ENCODE results near the gene RAB44.
"Not testable (repeated sequence)": the region's sequence is repeated elsewhere in the genome, so short reads cannot be mapped to it uniquely, and the experiment has no call there.

RAB44 gene

DNA sequence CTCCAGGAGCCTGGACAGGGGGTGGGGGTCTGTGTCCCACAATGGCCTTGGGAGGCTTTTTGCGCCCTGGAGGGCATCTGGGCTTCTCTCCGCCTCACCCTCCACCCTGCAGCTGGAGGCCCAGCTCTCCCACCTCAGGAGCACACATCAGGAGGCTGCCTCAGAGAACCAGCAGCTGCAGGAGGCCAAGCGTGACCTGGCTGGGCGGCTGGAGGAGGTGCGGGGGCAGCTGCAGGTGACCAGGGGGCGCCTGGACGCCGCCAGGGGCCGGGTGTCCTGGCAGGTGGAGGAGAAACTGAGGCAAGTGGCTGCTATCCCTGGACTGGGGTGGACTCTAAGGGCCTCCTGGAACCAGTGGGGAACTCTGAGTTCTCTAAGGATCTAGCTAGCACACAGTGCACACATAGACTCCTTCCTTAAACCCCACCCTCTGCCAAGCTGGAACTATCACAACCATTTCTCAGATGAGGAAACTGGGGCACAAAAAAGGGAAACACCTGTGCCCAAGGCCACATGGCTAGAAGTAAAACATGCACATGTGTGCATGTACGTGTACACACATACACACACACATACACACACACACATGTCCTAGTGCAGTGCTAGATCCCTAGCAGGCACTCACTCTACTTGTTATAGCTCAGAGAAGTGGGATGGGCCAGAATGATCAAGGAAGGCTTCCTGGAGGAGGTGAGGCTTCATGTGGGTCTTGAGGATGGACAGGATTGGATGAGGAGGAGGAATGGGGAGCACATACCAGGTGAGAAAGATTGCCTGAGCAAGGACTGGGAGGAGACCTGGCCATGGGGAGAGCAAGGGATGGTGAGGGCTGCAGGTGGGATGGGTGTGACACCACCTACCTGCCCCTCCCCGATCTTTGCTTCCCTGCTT, 22.9 kb downstream of the RAB44 start:
- no peak overlapping the region for H3K4me3 ChIP-seq (ENCODE audit: low read length)
- no peak for TF ChIP-seq ZNF274 (IDR thresholded peaks at IDR 0.05; ENCODE audit: low read depth, low read length)

DNA sequence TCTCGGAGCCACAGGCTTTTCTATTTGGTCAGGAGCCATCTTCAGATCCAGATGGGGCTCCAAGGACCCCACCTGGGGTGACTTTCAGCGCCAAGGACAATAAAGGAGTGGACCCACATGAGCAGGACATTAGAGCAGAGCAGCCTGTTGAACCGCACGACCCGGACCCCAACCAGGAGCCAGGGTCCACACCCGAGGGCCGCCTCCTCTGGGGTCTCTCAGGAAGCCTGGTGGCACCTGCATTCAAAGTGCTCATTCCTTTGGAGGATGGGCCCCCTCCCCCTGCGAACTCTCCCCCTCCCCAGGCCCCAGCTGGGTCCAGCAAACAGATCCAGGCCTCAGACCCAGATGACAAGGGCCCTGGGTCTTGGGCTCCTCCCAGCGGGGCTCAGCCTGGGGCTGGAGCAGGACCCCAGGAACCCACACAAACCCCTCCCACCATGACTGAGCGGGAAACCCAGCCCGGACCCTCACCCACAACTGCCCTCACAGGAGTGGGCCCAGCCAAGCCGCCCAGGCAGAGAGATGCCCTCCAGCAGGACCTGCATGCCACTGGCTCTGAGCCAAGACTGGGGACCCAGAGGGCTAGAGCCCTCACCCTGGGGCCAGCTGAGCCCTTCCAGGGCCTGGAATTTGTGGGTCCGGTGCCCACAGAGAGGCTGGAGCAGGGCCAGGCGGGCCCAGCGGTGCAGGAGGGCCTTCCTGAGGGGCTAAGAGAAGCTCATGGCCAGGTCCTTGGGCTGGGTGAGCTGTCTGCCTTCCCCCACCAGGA, 23.9 kb downstream of the RAB44 start:
- TF ChIP-seq ZNF274 (IDR thresholded peaks at IDR 0.05; ENCODE audit: low read depth, low read length) = no peak
- H3K4me3 ChIP-seq (ENCODE audit: low read length) = no peak overlapping the region

DNA sequence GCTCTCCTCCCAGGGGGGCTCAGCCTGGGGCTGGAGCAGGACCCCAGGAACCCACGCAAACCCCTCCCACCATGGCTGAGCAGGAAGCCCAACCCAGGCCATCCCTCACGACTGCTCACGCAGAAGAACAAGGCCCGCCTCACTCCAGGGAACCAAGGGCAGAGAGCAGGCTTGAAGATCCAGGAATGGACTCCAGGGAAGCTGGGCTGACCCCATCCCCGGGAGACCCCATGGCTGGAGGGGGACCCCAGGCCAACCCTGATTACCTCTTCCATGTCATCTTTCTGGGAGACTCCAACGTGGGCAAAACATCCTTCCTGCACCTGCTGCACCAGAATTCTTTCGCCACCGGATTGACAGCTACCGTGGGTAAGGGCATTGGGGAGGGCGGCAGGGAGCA, 24.7 kb downstream of the RAB44 start:
- no peak overlapping the region for H3K4me3 ChIP-seq (ENCODE audit: low read length)
- TF ChIP-seq ZNF274 (IDR thresholded peaks at IDR 0.05; ENCODE audit: low read depth, low read length) = no peak

DNA sequence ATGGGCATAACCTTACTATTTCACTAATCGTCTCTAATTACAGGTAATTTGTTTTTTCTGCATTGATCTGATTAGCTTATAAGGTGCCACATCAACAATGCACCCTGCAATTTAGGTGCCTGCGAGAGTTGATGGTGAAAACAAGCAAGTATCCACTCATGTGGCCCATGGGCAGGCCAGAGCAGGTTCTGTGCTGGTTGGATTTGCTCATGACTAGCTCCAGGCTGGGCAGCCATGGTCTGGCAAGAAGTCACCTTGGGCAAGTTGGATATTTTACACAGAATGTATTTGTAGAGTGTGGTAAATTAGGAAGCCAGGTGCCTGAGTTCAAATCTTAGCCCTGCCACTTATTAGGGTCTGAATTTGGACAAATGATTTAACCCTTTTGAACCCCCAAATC, 25.3 kb downstream of the RAB44 start:
- H3K4me3 ChIP-seq (ENCODE audit: low read length) = no peak overlapping the region
- no peak for TF ChIP-seq ZNF274 (IDR thresholded peaks at IDR 0.05; ENCODE audit: low read depth, low read length)

DNA sequence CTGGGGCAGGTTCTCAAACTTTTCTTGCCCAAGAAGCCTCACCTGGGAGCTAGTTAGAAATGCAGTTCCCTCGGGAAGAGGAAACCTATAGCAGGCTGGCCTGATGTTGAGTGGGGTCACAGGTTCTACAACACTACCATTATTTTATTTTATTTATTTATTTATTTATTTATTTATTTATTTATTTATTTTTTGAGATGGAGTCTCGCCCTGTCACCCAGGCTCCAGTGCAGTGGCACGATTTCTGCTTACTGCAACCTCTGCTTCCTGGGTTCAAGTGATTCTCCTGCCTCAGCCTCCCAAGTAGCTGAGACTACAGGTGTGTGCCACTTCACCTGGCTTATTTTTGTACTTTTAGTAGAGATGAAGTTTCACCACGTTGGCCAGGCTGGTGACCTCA, 26.4 kb downstream of the RAB44 start:
- not testable (repeated sequence) for H3K4me3 ChIP-seq (ENCODE audit: low read length)

DNA sequence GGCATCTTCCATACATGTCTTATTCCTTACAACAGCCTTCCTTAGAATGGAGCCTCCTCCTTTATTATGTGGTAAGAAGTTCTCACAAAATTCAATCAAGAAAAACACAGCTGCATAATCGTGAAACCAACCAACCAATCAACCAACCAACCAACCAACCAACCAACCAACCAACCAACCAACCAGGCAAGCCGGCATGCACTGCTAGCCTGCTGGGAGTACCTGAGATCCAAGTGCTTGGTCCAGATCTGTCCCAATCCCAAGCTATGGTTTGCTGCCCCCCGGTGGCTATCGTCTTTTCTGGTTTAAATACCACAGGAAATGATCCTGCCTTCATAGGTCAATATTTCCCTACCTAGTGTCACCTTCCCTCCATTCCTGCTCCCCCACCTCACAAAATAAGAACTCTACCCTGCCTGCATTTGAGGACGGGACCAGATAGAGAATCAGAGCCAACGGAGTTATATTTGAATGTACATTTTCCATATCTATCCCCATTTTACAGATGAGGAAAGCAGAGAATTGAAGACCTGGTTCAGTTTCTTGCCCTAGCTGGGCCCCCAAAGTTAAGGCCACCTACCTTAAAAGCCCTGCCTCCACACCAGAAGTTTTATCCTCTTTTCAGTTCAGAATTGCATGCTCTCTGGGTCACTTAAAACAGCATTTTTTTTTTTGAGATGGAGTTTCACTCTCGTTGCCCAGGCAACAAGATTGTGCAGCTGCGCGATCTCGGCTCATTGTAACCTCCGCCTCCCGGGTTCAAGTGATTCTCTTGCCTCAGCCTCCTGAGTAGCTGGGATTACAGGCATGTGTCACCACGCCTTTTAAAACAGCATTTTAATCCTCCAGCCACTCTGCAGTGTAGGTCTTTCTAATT, 27.1 kb downstream of the RAB44 start:
- TF ChIP-seq ZNF274 (IDR thresholded peaks at IDR 0.05; ENCODE audit: low read depth, low read length) = no peak
- no peak overlapping the region for H3K4me3 ChIP-seq (ENCODE audit: low read length)

DNA sequence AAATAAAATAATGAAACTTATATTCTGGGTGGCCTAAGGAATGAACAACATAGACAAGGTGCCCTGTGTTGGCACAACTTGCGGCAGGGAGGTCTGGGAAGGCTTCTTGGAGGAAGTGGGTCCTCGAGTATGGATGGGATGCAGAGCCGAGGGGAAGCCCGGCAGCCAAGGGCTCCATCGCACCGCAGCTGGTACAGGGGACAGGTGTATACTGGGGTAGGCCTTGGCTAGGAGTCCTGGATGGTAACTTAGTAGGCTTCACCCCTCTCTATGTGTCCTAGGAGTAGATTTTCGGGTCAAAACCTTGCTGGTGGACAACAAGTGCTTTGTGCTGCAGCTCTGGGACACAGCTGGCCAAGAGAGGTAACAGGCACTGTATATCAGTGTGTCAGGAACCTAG, 28.0 kb downstream of the RAB44 start:
- H3K4me3 ChIP-seq (ENCODE audit: low read length) = no peak overlapping the region
- no peak for TF ChIP-seq ZNF274 (IDR thresholded peaks at IDR 0.05; ENCODE audit: low read depth, low read length)

DNA sequence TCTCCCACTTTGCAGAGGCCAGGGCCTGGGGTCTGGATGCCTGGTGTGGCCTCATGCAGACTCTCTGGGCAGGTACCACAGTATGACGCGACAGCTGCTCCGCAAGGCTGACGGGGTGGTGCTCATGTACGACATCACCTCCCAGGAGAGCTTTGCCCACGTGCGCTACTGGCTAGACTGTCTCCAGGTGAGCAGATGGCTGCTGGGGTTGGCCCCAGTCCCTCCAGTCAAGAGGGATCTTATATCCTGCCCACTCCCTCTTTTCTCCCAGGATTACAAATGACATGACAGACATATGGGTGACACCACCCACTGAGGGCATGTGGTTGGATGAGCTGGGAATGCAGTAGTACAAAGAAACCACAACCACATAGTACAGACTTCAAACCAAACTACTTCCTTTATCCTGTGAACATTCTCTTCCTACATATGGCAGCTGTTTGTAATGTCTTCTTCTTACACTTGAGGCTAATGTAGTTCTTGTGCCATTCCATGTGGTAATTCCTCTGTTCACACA, 29.9 kb downstream of the RAB44 start:
- TF ChIP-seq ZNF274 (IDR thresholded peaks at IDR 0.05; ENCODE audit: low read depth, low read length) = no peak
- H3K4me3 ChIP-seq (ENCODE audit: low read length) = no peak overlapping the region

DNA sequence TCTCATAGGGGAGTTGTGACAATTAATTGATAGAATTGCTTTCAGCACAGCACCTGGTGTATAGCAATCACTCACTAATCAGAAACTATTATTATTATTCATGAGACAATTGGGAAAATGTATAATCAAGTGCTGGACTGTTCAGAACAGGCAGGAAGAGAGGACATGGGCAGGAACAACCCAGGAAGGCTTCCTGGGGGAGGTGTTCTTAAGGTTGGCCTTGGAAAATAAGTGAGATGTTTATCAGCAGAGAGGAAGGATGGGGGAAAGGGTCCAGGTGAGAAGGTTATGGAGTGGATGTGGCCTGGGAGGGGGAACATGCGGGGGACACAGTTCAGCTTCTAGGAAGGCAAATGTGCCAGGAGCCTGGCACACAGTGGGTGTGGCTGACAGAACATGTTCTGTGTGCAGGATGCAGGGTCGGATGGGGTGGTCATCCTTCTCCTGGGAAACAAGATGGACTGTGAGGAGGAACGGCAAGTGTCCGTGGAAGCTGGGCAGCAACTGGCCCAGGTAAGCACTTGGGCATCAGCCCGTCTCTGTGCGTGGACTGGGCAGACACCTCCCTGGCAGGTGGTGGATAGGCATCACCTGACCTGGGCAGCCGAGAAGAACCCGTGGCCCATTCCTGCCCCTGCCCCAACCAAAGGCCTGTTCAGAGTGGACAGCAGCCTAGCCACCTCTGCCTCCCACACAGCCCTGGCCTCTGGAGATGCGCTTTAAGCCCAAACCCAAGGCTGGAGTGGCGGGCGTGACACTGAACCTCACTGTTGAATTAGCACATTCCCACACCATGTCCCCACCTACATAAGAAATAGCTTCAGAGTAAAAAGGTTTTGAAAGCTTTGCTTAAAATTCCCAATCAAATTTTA, 30.9 kb downstream of the RAB44 start:
- no peak overlapping the region for H3K4me3 ChIP-seq (ENCODE audit: low read length)
- no peak for TF ChIP-seq ZNF274 (IDR thresholded peaks at IDR 0.05; ENCODE audit: low read depth, low read length)

DNA sequence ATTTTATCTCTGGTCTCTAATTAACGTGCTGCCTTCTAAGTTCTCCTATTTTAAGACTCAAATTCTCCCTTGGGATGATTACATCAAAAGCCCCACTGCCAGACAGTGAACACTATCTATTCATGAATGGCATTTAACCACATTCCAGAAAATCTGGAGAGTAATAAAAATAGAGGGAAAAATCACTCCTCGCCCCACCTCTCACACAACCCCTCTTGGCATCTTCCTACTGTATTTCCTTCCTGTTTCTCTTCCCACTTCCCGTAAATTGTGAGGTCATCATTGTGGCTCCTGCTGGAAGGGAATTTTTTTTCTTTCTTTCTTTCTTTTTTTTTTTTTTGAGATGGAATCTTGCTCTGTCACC, 31.5 kb downstream of the RAB44 start:
- TF ChIP-seq ZNF274 (IDR thresholded peaks at IDR 0.05; ENCODE audit: low read depth, low read length) = no peak
- no peak overlapping the region for H3K4me3 ChIP-seq (ENCODE audit: low read length)

DNA sequence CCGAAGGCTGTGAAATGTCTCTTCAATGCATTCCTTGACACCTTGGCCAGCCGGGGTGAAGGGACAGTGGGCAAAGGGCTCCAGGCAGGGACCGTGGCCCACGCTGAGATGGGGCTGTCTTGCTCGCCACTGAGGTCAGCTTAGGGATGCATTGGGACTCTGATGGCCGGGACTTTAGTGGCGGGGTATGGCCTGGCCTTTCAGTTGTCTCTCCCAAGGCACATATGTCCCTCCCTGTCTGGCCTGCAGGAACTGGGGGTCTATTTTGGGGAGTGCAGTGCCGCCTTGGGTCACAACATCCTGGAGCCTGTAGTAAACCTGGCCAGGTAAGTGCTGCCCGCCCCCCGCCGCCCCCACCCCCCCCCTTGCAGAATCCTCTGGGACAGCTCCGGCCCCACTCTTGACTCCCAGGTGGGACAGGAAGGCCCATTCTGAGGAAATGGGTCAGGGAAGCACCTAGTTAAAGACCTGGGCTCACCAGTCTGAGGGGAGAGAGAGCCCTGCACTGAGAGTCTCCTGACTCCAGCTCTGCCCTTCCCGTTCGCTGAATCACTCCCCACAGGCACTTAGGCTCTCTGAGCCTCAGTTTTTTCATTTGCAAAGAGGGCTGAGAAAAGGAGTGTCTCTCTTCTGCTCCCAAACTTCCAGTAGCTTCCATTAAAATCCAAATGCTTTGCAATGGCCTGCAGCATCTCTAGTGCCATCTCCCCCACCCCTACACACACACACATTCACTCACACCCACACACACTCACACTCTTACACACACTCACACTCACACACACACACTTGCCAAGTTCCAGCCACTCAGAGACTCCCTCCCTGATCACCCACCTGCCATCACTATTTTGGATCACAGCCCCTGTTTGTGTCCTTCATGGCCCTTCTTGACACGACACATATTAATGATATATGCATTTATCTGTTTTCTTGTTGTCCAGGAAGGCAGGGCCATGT, 33.1 kb downstream of the RAB44 start:
- TF ChIP-seq ZNF274 (IDR thresholded peaks at IDR 0.05; ENCODE audit: low read depth, low read length) = no peak
- no peak overlapping the region for H3K4me3 ChIP-seq (ENCODE audit: low read length)

DNA sequence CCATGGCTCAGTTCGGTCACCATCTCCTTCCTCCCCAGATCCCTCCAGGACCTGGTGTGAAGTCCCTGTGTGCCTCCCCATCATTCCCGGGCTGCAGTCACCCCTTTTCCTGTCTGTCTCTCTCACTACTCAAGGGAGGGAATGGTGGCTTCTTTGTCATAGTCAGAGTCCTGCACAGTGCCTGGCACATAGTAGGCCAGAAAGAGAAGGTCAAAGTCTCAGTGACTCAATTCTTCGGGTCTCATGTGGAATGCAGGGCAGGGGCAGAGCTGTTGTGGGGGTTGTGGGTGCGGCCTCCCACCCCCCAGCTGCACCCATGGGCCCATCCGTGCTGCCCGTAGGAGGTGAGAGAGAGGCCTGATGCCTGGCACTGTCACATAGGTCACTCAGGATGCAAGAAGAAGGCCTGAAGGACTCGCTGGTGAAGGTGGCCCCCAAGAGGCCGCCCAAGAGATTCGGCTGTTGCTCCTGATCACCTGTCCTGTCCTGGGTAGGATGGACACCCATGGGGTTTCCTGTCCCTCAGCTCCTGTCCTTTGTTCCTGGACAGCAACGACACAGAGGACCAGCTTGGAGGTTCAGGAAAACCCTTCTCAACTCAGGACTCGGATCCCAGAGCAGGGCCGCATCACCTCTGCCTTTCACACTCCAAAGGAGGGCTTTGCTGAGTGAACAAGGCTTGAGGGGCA, 34.1 kb downstream of the RAB44 start:
- TF ChIP-seq ZNF274 (IDR thresholded peaks at IDR 0.05; ENCODE audit: low read depth, low read length) = no peak
- no peak overlapping the region for H3K4me3 ChIP-seq (ENCODE audit: low read length)
